Hypothalamus (tissue), 51 donors: ENCODE data around the gene ZNF627.
"Not testable (repeated sequence)": the region's sequence is repeated elsewhere in the genome, so short reads cannot be mapped to it uniquely, and the experiment has no call there.

Experiments
- DNase-seq, 51 donors: peaks; one replicate each; lab custom pipeline; 2025; lab: John Stamatoyannopoulos, UW

ZNF627 gene

DNA sequence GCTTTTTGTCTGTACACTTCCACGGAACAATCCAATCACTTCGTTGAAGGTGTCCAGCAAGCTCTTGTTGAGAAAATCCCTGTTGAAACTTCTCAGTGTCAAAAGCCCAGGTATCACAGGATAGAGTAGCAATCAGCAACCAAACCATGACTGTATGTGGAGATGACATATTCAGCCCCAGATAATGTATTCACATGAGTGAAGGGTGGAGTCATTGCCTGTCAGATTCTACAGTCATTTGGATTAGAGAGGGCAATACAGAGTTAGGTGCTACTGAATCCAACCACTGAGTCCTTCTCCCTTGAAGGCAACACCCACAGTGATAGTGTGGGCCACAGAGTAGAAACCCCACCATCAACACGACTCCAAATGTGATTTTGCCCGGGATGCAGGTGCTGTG lies 23.3 kb downstream of the ZNF627 start:
- DNase-seq, result no peak

DNA sequence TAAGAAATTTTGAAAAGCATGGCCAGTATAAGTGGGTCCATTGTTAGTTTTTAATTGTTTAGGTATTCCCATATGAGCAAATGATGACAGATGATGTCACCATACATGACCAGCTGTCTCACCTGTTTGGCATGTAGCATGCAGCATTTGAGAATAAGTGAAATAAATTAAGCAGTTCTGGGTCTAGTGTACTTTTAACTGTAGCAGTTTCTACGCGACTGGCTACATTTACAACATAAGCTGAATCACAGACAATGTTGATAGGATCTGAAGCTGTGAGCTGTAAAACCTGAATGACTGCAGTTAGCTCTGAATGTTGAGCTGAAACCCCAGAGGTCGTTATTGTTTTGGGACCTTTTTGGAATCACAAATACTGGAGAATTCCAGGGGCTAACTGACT lies 25.1 kb downstream of the ZNF627 start:
- DNase-seq, result not testable (repeated sequence)

DNA sequence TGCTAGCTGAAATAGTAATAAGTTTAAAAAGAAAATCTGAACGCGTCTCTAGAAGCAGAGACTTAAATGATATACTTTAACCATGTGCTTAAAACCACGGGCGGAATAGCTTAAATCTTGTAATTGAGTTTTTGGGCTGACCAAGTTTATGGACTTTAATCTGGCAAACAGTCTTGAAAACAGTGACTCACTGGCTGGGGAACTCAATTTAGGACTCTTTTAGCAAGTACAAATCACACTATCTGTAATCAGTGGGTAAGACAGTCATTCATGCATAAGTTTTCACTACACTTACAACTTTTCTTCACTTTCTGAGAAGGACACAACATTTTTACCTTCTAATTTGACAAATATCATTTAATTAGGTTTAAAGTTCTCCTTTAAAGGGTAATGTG lies 26.8 kb downstream of the ZNF627 start:
- DNase-seq, result no peak

DNA sequence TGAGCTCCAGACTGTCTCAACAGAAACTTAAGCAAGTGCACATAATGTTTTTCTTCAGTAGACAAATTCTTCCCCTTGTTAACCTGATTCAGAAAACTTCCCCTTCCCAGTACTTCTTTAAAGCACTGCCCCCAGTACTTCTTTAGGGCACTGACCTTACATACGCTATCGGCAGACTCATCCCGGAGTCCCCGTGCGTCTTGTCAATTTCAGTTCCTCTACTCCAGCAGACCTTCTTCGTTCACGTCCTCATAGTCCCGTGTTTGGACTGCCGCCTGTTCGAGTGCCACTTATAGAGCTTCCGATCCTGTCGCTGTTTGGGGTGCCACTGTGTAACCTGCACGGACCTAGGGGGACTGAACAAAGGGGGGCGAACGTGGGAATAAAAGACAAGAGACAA lies 29.0 kb downstream of the ZNF627 start:
- DNase-seq, result peak in 11 of 51 donors; percentile 1 to 17 (median 3)

DNA sequence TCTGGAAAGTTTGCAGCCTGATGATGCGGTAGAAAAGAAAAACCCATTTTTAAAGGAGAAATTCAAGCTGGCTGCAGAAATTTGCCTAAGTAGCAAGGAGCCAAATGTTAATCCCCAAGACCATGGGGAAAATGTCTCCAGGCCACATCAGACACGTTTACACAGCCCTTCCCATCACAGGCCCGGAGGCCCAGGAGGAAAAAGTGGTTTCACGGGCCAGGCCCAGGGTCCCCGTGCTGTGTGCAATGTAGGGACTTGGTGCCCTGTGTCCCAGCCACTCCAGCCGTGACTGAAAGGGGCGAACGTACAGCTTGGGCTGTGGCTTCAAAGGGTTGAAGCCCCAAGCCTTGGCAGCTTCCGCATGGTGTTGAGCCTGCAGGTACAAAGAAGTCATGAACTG lies 35.9 kb downstream of the ZNF627 start:
- DNase-seq, result no peak

DNA sequence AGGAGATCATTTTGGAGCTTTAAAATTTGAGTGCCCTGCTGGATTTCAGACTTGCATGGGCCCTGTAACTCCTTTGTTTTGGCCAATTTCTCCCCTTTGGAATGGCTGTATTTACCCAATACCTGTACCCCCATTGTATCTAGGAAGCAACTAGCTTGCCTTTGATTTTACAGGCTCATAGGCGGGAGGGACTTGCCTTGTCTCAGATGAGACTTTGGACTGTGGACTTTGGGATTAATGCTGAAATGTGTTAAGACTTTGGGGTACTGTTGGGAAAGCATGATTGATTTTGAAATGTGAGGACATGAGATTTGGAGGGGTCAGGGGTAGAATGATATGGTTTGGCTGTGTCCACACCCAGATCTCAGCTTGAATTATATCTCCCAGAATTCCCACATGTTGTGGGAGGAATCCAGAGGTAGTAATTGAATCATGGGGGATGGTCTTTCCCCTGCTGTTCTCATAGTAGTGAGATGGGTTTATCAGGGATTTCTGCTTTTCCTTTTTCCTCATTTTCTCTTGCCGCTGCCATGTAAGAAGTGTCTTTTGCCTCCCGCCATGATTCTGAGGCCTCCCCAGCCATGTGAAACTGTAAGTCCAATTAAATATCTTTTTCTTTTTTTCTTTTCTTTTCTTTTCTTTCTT lies 36.9 kb downstream of the ZNF627 start:
- not testable (repeated sequence) for DNase-seq

DNA sequence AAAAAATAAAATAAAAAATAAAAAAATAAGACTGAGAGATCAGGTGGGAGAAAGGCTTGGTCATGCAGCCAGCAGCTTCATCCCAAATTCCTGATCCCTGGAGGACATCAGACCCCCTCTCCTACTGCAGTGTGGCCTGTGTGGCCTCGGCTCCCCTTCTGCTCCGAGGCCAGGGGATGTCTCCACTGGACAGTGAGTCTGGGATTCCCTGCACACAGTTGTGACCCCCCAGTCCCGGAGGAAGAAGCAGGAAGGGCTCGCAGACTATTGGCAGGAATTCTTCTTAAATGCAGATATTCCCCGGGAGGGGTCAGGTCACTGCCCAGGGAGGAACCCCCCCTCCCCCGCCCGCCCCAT lies 41.9 kb downstream of the ZNF627 start:
- DNase-seq, result no peak

DNA sequence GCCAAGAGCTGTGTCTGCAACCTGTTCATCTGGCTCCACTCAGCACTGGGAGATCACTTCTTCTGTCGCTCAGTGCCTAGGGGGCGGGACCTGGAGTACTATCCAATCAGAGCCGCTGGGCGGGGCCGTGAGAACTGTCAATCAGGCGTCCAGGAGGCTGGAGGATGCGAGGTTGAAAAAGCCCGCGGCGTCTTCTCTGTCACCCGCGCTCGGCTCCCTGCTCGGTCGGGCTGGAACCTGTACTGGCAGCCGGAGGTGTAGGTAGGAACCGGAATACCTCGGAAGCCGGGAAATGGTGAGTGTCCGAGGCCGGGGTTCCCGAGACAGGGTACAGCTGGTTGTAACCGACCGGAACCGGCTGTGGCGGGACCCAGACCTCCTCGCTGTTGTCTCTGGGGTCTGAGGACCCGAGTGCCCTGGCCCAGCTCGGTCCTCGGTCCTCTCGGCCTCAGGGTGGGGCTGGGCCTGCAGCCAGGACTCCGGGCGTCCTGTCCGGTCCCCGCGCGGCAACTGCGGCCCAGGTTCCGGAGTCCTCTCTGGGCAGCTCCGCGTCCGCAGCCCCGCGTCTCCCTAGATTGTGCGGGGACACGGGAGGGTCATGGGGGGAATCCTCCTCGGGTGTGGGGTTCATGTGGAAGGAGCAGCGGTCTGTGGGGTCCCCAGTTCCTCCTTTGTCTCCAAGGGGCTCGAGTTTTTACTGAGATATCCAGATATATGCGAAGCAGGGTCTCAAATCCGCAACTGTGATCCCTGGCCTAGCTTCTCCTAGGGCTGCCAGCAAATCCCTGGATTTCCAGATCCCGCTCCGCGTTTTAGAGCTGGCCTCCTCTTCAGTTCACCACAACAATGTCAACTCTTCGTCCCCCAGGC lies 42.6 kb downstream of the ZNF627 start:
- peak; percentile 11 to 96 (median 83) for DNase-seq

DNA sequence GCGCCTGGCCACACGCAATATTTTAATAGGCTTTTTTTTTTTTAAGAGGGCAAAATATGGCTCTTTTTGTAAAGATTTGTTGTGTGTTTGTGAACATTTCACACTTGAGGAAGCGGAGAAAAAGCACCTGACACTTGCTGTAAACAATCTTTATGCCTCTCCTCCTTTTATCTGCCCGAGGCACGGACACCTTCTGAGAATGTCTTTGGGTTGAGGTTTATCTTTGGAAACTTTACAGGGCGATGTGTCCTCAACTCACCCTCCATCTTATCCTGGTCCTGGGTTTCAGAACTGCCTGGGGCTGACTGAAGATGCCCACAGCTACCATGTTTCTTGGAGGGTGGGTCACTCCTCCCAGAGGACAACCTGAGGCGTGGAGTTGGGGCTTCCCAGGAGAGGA lies 44.0 kb downstream of the ZNF627 start:
- DNase-seq, result no peak

DNA sequence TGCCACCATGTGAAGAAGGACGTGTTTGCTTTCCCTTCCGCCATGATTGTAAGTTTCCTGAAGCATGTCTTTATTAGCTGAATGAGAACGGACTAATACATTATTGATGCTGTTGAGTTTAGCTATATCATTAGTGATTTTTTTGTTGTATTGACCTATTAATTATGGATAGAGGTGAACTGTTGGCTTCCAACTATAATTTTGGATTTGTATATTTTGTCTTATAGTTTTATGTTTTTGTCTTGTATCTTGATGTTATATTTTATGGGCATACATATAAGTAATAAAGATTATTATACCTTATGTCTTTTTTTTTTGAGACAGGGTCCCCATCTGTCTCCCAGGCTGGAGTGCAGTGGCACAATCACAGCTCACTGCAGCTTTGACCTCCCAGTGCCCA lies 45.6 kb downstream of the ZNF627 start:
- DNase-seq, result no peak

DNA sequence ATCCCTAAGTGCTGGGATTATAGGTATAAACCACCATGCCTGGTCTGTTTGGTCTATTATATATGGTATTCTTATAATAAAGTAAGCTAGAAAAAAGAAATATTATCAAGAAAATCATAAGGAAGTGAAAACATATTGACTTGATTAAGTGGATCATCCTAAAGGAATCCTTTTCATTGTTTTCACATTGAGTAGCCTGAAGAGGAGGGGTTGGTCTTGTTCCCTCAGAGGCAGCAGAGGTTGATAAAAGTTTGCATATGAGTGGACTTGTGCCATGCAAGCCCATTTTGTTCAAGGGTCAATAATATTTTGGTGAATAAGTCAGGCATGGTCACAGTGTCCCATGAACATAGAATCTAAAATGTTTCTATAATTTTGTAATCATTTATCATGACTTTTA lies 52.7 kb downstream of the ZNF627 start:
- DNase-seq, result no peak

DNA sequence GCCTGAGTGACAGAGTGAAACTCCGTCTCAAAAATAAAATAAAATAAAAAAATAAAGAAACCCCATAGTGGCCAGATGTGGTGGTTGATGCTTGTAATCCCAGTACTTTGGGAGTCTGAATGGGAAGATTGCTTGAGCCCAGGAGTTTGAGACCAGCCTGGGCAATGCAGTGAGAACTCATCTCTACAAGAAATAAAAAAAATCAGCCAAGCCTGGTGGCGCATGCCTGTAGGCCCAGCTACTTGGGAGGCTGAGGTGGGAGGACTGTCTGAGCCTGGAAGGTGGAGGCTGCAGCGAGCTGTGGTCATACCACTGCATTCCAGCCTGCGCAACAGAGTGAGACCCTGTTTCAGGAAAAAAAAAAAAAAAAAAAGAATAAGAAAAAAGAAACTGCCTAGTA lies 53.8 kb downstream of the ZNF627 start:
- DNase-seq, result no peak

DNA sequence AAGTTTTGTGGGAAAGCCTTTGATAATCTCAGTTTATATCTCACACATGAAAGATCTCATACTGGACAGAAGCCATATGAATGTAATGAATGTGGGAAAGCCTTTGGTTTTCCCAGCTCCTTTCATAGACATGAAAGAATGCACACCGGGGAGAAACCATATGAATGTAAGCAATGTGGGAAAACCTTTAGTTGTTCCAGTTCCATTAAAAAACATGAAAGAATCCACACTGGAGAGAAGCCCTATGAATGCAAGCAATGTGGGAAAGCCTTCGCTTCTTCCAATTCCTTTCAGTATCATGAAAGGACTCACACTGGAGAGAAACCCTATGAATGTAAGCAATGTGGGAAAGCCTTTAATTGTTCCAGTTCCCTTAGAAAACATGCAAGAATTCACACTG lies 54.8 kb downstream of the ZNF627 start:
- DNase-seq, result no peak

DNA sequence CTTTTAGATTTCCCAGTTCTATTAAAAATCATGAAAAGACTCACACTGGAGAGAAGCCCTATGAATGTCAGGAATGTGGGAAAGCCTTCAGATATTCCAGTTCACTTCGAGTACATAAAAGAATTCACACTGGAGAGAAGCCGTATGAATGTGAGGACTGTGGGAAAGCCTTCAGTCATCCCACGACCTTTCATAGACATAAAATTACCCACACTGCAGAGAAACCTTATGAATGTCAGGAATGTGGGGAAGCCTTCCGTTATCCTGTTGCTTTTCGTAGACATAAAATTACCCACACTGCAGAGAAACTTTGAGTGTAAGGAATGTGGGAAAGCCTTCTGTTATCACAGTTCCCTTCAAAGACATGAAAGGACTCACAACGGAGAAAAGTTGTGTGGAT lies 55.2 kb downstream of the ZNF627 start:
- DNase-seq, result no peak

DNA sequence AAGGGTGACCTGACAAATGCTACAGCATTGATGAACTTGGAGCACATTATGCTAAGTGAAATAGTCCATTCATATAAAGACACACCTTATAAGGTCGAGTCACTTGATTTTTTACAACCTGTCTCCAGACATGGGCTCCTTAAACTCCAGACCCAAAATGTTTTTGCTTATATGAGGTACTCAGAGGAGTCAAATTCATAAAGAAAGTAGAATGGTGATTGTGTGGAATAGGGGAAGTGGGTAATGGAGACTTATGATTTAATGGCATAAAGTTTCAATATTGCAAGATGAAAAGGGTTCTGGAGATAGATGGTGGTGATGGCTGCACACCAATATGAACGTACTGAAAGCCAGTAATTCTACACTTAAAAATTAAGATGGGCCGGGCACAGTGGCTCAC lies 59.3 kb downstream of the ZNF627 start:
- no peak for DNase-seq

DNA sequence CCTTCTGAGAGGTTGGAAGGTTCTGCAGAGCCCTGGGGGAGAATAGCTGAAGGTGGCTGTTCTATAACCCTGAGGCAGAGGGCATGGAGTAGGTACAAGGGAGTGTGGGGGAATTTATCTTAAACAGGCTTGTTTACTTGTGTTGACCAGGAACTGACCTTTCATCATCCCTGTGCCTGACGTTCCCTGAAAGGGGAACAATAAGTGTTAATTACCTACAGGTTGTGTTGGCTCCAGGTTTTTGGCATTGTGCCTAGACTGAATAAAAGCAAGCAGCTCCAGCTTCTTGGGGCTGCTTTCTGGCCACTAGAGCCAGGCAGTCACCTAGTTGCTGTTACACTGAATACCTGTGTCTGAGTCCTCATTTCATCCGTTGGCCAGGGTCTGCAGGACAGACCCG lies 60.0 kb downstream of the ZNF627 start:
- DNase-seq, result no peak

DNA sequence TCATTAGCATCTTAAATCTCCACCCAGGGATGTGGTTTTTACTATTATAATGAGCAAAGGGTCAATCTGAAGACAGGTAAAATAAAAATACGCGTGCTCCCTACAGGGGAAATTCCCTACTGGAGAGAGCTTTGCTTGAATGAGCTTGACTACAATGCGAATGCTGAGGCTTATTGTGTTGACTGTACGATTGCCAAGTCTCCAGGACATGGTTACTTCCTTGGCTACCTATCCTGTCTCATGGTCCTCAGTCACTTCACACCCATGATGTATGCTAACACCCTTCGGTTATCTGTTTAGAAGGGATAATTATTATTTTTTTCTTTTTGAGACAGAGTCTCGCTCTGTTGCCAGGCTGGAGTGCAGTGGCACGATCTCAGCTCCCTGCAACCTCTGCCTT lies 61.7 kb downstream of the ZNF627 start:
- DNase-seq, result no peak

DNA sequence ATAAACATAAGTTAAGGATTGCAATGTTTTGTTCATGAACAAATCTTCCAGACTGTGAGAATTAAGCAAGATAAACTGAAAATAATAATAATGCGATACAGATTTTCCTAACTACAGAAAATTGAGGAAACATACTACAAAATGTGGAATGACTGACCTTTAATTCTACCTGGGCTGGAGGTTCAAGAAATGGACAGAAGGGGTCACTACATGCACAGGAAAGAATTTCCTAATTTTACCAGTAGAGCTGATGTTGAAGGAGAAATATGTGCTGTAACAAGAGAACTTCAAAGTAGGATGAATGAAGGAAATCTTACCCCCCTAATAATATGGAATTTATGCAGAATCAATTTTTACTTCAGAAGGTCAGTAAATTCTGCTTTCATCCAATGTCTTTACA lies 62.3 kb downstream of the ZNF627 start:
- DNase-seq, result no peak

DNA sequence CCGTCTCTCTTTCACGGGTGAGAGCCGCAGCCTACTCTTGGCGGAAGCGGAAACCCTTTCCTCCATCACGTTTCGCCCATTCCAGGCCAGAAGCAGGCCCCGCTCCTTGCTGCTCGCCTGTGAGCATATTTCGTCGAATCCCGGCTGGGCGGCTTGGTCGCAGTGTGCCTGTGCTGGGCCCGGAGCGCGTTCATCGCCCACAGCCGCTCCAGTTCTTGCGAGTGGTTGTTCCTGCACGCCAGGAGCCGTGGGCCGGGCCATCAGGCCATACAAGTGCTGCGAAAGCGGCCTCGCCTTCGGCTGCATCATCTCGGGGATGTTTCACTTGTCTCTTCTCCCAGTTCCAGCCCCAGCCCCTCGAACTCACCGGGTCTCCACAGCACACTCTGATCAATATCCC lies 65.0 kb downstream of the ZNF627 start:
- DNase-seq, result no peak

DNA sequence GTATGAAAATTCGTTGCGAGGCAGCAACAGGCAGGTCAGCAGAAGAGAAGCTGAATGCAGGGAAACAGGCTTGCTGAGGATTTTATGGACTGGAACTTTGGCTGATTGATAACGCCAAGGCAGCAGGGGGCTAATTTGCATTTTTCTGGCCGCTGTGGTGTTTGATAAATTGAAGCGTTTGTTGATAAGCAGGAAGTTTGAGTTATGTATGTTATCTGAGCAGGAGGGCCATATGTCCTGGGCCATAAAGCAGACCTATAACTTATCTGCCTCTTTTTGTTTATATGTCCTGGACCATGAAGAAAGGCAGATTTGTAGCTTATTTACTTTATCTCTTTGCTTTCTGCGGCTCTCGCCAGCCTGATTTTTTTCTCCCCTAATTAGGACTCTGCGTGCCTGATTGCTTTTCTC lies 65.9 kb downstream of the ZNF627 start:
- no peak for DNase-seq
